Esophagus squamous epithelium (tissue), 5 donors: ENCODE results near the gene GAMT. TPM values are rescaled to one million over a fixed set of nuclear protein-coding genes. Genes with fewer than 3 reads are reported as not detected.

Source experiments
- DNase-seq: peaks from one replicate; lab custom pipeline; 2025; lab: John Stamatoyannopoulos, UW
- H3K27ac ChIP-seq, 4 donors: fragments of 200-600 bp; sonication (generic); one replicate each; pipeline ENCODE4 v1.5.1; 2016 to 2019; ENCODE audit warnings: mild to moderate bottlenecking in 1 of 4
- H3K27me3 ChIP-seq, 4 donors: fragments of 200-600 bp; sonication (generic); 1 replicate in 3 of 4; 2 replicates in 1 of 4; pipeline versions ENCODE4 v1.5.1 to v1.6.0; 2017 to 2021; ENCODE audit warnings: antibody characterized with exemption in 1 of 4
- H3K36me3 ChIP-seq, 3 donors: fragments of 200-600 bp; sonication (generic); one replicate each; pipeline ENCODE4 v1.5.1; 2016 to 2019
- H3K4me1 ChIP-seq, 3 donors: fragments of 200-600 bp; sonication (generic); one replicate each; pipeline ENCODE4 v1.5.1; 2017 to 2019
- H3K4me3 ChIP-seq, 4 donors: fragments of 200-600 bp; sonication (generic); 1 replicate in 3 of 4; 2 replicates in 1 of 4; pipeline ENCODE4 v1.5.1; 2016 to 2019; ENCODE audit warnings: mild to moderate bottlenecking in 2 of 4, moderate library complexity in 1 of 4
- H3K9me3 ChIP-seq, 3 donors: fragments of 200-600 bp; sonication (generic); one replicate each; pipeline ENCODE4 v1.5.1; 2016 to 2019
- POLR2A ChIP-seq, 4 donors: fragments of 450-650 bp; IDR thresholded peaks; one replicate each; pipeline ENCODE4 v1.6.1; 2017; ENCODE audit warnings: antibody characterized with exemption in 4 of 4, mild to moderate bottlenecking in 4 of 4, moderate library complexity in 3 of 4
- WGBS, 2 donors: methylation state at CpG; one replicate each; pipeline ENCODE4 v1.1.5; 2018; 5-methylcytosine and 5-hydroxymethylcytosine counted together
- intact Hi-C: fragments of 100-400 bp; cut with DNase I; formaldehyde crosslinking; loops from one replicate; pipeline ENCODE4 v1.15.0; 2022
- total RNA-seq, 4 donors: library from RNA; depleted of rRNA; stranded (reverse); fragments of >200 nt; gene quantifications; one replicate each; pipeline ENCODE4 v1.1.0, GENCODE V29; 2016
- TF ChIP-seq, protein P1 (sequence below), 6 experiments: fragments of 450-650 bp in 4 of 6; fragments of 200-600 bp in 2 of 6; sonication (generic) in 2 of 6; IDR thresholded peaks; one replicate each; pipeline ENCODE4 v1.5.1; 2016 to 2019; ENCODE audit warnings: antibody characterized with exemption in 6 of 6, mild to moderate bottlenecking in 4 of 6, moderate library complexity in 4 of 6
- donor health status: DM: yes; HTN: yes; CAD: no.

The GAMT gene
- total RNA-seq, 4 donors from 2014 or later: 2.4 to 40.0 (median 13.1) TPM

DNA sequence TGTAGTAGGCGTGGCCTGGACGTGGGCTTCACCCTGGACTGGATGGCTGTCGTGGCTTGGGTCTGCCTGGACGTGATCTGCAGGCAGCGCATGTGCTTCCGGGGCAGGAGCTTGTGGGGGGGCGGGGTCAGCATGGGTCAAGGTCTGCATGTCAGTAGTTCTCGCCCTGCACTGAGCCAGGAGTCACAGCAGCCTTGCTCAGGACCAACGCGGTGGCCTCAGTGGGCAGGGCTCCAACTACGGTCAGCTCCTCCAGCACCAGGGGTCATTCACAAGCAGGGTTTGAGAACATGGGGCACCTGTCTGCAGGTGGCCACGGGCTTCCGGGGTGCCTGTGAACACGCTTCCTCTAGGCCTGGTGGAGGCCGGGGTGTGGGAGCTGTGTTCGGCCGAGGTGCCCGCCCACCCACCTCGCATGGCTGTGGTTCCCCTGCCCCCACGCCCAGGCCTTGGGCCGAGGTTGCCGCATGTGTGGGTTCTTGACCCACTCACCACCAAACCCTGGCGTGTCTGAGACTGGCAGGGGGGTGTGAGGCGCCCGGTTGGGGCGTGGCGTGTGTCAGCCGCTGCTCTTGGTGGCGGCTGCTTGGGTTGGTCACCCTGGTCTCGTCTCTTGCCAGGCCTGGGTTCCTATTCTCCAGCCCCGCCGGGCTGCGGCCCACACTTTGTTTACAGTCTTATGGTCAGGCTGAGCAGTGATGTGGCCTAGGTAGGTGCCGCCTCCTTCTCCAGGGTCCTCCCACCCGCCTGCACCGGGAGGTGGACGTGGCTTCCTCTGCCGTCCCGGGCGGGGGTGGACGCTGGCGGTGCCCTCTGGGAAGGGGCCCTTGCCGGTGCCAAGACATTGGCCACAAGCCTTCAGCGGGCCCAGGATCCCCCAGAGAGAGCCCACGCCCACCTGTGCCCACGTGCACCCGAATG, 32.0 kb upstream of the GAMT start:
- Histone ChIP-seq H3K36me3 (peaks cover 29 to 82% (median 56%) of the 10 kb centered on the region in 3 donors), H3K9me3 (no peaks in the 10 kb centered on the region), H3K27ac (no peak overlapping the region), H3K4me3 (no peak overlapping the region), H3K27me3 (no peaks in the 10 kb centered on the region), H3K4me1 (peaks cover 3 to 34% (median 4%) of the 10 kb centered on the region in 3 donors)
- intact Hi-C loops: no loop called here
- TF ChIP-seq, protein P1, sequence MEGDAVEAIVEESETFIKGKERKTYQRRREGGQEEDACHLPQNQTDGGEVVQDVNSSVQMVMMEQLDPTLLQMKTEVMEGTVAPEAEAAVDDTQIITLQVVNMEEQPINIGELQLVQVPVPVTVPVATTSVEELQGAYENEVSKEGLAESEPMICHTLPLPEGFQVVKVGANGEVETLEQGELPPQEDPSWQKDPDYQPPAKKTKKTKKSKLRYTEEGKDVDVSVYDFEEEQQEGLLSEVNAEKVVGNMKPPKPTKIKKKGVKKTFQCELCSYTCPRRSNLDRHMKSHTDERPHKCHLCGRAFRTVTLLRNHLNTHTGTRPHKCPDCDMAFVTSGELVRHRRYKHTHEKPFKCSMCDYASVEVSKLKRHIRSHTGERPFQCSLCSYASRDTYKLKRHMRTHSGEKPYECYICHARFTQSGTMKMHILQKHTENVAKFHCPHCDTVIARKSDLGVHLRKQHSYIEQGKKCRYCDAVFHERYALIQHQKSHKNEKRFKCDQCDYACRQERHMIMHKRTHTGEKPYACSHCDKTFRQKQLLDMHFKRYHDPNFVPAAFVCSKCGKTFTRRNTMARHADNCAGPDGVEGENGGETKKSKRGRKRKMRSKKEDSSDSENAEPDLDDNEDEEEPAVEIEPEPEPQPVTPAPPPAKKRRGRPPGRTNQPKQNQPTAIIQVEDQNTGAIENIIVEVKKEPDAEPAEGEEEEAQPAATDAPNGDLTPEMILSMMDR (IDR thresholded peaks at IDR 0.05): no peak
- no peak for TF ChIP-seq POLR2A (IDR thresholded peaks at IDR 0.05)
- no peak for DNase-seq
- WGBS, 2 donors: 65 to 100% methylated on average over 1 to 4 of the region's 47 CpGs

DNA sequence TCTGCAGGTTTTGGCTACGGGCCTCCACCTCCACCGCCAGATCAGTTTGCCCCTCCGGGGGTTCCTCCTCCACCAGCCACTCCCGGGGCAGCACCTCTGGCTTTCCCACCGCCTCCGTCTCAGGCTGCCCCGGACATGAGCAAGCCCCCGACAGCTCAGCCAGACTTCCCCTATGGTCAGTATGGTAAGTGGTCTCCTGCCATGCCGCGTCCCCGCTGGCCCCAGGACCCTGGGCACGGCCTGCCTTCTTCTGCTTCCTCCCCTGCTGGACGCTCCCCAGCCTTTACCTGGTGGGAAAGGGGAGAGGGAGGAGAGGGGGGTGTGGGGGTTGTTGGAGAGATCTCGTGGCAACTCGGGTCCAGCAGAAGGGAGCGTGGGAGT, 31.2 kb upstream of the GAMT start:
- H3K36me3 ChIP-seq: peaks cover 29 to 90% (median 64%) of the 10 kb centered on the region in 3 donors
- TF ChIP-seq, protein P1 (IDR thresholded peaks at IDR 0.05): no peak
- TF ChIP-seq POLR2A (IDR thresholded peaks at IDR 0.05): no peak
- H3K27ac ChIP-seq: no peak overlapping the region
- no peak overlapping the region for H3K4me3 ChIP-seq
- WGBS, 2 donors: 66 to 88% methylated on average over 5 to 8 of the region's 16 CpGs
- H3K27me3 ChIP-seq: no peaks in the 10 kb centered on the region
- DNase-seq: no peak
- intact Hi-C loops: no loop called here
- H3K9me3 ChIP-seq: no peaks in the 10 kb centered on the region
- H3K4me1 ChIP-seq: peaks cover 0 to 29% (median 0%) of the 10 kb centered on the region in 3 donors

DNA sequence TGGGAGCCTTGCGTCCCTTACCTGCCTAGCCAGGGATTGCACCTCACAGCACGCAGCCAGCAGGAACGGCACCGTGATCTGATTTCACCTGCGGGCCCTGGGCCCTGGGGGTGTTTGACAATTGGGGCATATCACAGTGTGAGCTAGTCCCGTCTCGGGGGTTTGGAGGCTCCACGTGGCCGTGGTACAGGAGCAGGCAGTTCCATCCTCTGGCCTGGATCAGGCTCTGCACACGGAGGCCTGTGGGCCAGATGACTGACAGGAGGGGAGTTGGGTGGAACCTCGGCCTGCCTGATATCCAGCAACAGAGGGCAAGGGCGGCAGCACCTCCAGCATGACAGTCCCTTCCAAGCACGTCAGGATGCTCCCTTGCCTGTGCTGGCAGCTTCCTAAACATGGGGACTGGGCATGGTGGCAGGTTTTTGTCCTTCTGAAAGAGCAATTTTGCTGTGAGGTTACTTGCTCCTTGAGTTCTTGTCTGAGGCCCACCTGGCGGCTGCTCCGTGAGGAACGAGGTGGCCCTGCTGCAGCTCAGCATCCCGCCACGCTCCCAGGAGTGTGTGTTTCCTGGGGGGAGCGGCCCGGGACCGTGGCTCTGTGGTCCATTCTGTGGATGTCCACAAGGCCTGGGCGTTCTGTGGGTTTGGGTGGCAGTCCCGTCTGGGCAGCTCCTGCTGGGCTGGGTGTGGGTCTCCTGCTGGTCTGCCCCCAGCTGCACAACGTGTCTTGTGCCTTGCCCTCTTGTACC, 30.6 kb upstream of the GAMT start:
- H3K9me3 ChIP-seq: no peaks in the 10 kb centered on the region
- intact Hi-C loops: no loop called here
- H3K4me1 ChIP-seq: peaks cover 0 to 24% (median 0%) of the 10 kb centered on the region in 3 donors
- DNase-seq: no peak
- H3K36me3 ChIP-seq: peaks cover 29 to 96% (median 68%) of the 10 kb centered on the region in 3 donors
- no peaks in the 10 kb centered on the region for H3K27me3 ChIP-seq
- H3K4me3 ChIP-seq: no peak overlapping the region
- no peak overlapping the region for H3K27ac ChIP-seq
- TF ChIP-seq, protein P1 (IDR thresholded peaks at IDR 0.05): no peak
- no peak for TF ChIP-seq POLR2A (IDR thresholded peaks at IDR 0.05)
- WGBS, 2 donors: 85% methylated on average over 5 of the region's 24 CpGs; no CpG with 5 or more reads in 1 of the 2 donors

DNA sequence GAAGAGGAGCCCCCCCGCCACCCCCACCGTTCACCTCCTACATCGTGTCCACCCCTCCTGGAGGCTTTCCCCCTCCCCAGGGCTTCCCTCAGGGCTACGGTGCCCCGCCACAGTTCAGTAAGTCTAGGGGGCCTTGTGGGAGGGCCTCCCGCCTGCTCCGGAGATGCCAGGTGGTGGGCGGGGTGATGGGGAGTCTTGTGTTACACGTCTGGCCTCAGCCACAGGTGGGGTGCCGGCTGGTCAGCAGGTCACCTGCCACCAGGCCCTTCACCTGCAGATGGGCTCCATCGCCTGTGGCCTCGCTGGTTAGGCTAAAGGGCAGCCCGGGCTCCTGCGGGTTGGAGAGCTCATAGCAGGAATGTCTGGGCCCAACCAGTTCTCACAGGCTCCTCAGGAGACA, 28.9 kb upstream of the GAMT start:
- intact Hi-C loops: no loop called here
- no peak for DNase-seq
- Histone ChIP-seq H3K4me1 (peaks cover 0 to 27% (median 4%) of the 10 kb centered on the region in 3 donors), H3K4me3 (no peak overlapping the region), H3K27me3 (no peaks in the 10 kb centered on the region), H3K9me3 (no peaks in the 10 kb centered on the region), H3K36me3 (peaks cover 29 to 100% (median 68%) of the 10 kb centered on the region in 3 donors), H3K27ac (no peak overlapping the region)
- TF ChIP-seq, protein P1 (IDR thresholded peaks at IDR 0.05): no peak
- TF ChIP-seq POLR2A (IDR thresholded peaks at IDR 0.05): no peak
- WGBS, 2 donors: 68 to 100% methylated on average over 2 to 3 of the region's 14 CpGs
